ENCODE measurements around the gene NAB2. TPM values are rescaled to one million over a fixed set of nuclear protein-coding genes. Genes with fewer than 3 reads are reported as not detected.
"Not testable (repeated sequence)": the region's sequence is repeated elsewhere in the genome, so short reads cannot be mapped to it uniquely, and the experiment has no call there.

Gene NAB2
- 16.4 and 17.2 TPM in 2 replicates for total RNA-seq

DNA sequence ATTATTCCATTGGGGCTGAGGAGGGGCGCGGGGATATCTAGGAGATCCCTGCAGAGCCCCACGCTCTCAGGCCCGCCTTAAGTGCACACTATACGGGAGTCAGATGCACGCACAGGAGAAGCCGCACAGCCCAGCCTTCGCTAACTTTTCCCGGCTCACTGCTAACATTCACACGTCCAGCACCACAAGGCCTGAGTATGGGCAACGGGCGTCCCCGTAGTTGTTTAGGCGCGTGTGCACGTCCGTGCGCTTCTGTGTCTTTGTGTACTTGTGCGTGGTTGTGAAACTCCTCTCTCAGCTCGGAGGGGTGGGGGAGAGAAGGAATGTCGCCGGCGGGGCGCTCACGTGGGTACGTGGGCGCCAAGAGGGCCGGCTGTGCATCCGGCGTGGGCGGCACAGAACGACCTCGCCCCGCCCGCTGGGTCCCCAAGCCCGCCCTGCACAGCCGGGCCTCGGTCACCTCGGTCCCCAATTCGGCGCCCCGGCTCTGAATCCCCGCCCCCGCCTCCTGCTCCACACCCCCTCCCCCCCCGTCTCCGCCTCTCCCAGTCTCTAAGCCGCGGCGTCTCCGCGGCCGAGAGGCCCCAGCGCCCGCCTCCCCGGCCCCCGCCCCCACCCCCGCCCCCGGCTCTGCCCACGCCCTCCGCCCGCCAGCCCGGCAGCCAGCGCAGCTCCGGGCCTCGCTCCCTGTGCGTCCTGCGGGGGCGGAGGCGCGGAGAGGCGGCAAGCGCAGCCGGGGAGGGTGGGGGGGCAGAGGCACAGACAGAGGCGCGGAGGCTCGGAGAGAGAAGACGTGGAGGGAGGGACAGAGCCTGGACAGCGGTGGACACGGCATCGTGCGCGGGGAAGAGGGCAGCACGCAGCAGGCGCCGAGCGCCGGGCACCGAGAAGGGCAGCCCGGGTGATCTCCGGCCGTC lies at the start of gene NAB2:
NAB2 (plus strand) TSS at position 761 of the 917 bp plus-strand sequence. CDS start 158 bp downstream, outside the sequence.
- no peak for DNase-seq (ENCODE audit: extremely low read depth, low read depth, low spot score)

GRCh38 chr12:57040211-57040610 lies 48.7 kb upstream of the NAB2 start:
- DNase-seq (ENCODE audit: extremely low read depth, low read depth, low spot score): no peak

DNA sequence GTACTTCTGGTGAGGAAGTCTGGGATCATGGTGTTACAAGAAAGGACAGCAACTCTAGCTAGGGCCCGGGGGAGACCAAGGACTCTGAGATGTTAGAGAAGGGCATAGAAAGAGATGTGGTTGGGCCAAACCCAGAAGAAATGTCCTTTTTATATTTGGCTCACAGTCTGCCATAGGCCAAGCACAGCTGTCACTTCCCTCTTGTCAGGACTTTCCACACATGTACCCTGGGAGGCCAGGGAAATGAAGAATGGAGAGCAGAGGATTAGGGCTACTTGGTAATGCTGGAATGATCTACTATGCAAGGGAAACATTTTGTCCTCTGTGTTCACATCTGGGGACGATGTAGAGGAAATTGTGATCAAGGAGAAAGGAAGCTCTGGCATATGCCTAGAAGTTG lies 48.2 kb upstream of the NAB2 start:
- DNase-seq (ENCODE audit: extremely low read depth, low read depth, low spot score): no peak

- no peak for DNase-seq (ENCODE audit: extremely low read depth, low read depth, low spot score)
These were observed 46.2 kb upstream of the NAB2 start for GRCh38 chr12:57042695-57043094.

GRCh38 chr12:57044468-57044867 lies 44.4 kb upstream of the NAB2 start:
- DNase-seq (ENCODE audit: extremely low read depth, low read depth, low spot score): no peak

DNA sequence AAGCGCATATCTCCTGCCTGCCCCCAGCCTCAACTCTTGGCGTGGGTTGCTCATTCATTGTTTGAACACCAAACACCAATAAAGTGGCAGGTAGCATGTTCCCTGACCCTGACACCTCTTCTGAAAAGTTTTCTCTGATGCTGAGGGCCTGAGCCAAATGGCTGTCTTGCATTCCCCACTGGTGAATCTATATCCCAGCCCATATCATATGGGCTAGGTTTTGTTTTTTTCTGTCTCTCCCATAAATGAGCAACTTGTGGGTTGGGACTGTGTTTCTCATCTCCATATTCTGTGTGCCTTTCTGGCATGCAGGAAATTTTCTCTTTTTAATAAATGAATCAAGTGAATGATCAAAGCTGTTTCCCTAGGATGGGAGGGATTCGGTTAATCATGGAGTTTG lies 44.0 kb upstream of the NAB2 start:
- DNase-seq (ENCODE audit: extremely low read depth, low read depth, low spot score): no peak

DNA sequence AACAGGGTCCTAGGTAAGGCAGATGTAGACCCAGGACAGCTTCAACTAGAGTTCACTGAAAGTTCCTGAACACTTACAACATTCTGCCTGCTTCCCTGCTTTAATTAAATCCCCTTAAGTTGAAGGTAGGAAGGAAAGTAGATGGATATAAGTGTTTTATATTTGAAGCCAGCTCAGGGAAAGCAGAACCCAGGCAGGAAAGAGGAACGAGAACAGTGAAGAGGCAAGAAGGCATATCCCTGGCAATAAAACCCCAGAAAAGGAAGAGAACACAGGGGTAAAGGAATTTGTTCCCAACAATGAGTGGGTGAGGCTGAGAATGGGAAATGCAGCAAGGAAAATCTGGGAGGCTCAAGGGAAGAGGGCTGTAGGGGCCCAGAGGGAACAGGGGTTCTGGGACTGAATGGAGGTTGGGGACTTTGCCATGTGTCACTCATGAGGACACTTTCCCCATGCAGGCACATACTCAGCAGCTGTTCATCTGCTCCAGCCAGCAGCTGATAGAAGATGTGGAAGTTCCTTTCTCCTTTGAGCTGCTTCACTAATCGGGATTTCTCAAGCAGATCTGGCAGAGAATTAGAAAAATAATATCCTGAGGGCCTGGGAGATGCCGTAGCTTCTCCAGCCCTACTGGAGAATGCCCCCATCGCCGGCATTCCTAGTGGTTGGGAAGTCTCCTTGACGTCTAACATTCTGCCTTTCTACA lies 42.7 kb upstream of the NAB2 start:
- no peak for DNase-seq (ENCODE audit: extremely low read depth, low read depth, low spot score)

DNA sequence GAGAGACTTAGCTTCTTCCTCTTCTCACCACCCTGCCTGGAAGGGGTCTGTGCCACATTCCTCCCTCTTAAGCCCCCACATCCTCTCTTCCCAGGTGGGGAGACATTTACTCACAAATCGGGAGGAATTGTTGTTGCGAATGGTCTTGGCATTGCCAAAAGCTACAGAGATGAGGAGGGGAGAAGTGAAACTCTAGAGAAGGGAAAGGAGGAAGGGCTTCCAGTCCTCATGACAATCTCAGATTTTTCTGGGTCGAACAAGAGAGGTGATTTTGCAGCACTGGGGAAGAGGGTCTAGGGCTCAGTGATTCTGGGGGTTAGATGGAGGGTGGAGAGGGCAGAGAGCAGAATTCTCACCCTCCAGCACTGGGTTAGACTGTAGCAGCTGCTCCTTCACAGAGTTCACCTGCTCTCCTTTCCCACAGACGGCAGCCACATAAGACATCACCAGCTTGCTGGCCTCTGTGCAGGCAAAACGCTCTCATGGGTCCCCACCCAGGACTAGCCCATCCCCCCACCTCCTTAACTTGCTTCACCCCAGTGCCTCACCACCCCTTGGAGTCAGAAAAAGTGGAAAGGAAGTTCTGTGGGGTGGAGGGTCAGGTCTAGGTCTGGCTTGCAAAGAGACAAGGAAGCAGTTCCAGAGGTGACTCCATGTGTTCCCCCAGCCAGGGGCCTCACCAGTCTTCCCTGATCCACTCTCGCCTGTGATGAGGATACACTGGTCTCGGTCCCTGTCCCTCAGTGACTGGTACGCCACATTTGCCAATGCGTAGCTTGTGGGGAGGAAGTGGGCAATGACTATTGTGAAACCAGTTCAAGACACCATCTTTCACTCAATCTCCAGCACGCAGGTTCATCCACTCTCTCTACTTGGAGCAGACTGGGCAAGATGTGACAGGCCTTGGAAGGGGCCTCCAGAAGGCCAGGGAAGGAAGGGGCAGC lies 41.7 kb upstream of the NAB2 start:
- DNase-seq (ENCODE audit: extremely low read depth, low read depth, low spot score): no peak

GRCh38 chr12:57047981-57048380 lies 40.9 kb upstream of the NAB2 start:
- no peak for DNase-seq (ENCODE audit: extremely low read depth, low read depth, low spot score)

DNA sequence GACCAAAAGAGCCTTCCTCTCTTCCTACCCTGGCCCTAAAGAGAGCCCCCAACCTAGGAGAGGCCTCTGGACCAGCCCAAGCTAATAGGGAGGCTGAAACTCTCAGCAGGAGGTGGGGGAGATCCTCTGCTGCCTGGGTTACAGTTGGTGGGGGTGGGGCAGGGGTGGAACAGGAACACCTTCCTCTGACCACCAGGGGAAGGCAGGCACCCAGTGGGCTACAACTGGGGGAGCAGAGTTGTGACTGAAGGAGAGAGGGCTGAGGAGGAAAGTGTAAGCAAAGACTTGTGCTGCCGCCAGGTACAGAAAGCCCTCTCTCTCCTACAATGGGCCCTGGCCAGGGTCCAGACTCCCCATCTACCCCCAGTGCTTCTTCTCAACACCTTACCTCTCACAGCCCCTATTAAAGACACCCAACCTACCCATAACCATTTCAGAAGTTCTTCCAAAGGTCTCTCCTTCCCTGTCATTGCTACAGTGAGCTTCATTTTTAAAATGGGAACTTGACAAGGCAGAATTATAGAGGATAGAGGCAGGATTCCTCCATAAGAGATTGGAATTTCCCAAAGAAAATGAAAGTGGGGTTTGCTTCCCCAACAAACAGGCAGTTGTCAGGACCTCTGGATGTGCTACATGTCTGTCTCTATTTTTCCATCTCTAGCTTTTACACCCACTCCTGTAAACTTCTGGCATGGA lies 40.3 kb upstream of the NAB2 start:
- DNase-seq (ENCODE audit: extremely low read depth, low read depth, low spot score): no peak

DNA sequence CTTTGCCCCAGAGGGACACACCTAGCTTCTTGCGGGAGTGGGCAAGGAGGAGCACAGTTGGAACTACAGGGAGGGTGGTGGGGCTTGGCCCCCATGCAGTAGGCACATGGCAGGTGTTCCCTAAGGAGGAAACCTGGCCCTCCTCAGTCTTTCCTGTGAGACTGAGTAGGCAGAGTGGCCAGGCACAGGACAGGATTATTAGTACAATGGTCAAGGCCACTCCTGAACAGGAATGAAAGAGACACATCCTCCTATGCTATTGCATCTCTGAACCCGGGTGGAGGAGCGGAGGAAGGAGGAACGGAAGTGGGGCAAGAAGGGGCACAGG lies 39.8 kb upstream of the NAB2 start:
- no peak for DNase-seq (ENCODE audit: extremely low read depth, low read depth, low spot score)

DNA sequence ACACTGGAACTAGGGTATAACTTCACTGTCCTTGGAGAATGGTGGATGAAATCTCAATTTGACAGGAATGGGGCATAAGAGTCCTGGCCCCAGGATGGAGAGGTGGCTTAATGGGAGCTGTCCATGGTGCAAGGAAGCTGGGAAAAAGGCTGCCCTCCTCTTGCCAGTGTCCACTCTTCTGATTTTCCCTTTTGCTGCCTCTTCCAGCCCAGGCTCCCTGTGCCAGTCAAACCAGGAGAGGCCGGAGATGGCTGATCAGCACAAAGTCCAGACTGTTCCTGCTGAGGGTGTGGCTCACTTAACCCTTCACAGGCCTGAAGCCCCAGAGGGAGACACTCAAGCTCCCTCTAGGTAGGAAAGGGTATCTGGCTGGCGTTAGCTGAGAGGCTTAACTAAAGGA lies 39.0 kb upstream of the NAB2 start, which contains the start of gene MYO1A:
MYO1A (minus strand) TSS at position 240 of the 400 bp plus-strand sequence. CDS start 1,806 bp downstream, outside the sequence.
- DNase-seq (ENCODE audit: extremely low read depth, low read depth, low spot score): no peak

DNA sequence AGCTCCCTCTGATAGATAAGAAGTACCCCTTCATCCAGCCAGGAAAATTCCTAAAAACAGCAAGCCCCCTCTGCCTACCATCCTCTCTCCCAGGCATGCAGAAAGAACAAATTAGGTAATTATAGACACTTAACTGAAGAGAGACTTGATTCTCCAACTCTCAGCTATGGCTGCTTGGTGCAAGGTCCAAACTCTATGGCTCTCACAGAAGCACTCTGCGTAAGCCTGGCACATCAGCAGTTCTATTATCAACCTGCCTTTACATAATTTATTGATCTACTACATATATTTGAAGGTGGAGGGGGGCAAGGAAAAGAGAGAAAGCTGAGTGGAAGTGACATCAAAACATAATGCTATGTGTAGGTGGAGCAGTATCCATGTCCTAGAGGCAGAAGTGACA lies 37.9 kb upstream of the NAB2 start:
- no peak for DNase-seq (ENCODE audit: extremely low read depth, low read depth, low spot score)

DNA sequence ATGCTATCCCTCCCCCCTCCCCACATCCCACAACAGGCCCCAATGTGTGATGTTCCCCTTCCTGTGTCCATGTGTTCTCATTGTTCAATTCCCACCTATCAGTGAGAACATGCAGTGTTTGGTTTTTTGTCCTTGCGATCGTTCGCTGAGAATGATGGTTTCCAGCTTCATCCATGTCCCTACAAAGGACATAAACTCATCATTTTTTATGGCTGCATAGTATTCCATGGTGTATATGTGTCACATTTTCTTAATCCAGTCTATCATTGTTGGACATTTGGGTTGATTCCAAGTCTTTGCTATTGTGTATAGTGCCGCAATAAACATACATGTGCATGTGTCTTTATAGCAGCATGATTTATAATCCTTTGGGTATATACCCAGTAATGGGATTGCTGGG lies 35.8 kb upstream of the NAB2 start:
- DNase-seq (ENCODE audit: extremely low read depth, low read depth, low spot score): not testable (repeated sequence)

GRCh38 chr12:57053901-57054300 lies 35.0 kb upstream of the NAB2 start:
- DNase-seq (ENCODE audit: extremely low read depth, low read depth, low spot score): not testable (repeated sequence)

DNA sequence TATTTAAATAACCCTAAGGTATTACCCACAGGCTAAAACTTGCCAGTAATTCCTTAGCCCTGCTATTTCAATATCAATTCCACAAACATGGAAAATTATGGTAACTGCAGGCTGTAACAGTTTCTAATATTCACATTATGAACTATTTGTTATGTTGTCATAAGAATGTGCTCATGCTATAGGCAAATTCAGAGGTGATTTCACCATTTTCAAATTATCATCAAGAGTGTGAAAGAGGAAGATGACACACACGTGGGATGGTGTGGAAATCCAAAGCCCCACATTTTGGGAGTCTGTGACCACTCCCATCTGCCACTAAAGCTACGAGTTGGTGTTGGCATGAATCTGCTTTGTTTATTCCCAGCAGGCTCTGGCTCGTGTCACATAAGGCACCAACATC lies 33.1 kb upstream of the NAB2 start:
- no peak for DNase-seq (ENCODE audit: extremely low read depth, low read depth, low spot score)

DNA sequence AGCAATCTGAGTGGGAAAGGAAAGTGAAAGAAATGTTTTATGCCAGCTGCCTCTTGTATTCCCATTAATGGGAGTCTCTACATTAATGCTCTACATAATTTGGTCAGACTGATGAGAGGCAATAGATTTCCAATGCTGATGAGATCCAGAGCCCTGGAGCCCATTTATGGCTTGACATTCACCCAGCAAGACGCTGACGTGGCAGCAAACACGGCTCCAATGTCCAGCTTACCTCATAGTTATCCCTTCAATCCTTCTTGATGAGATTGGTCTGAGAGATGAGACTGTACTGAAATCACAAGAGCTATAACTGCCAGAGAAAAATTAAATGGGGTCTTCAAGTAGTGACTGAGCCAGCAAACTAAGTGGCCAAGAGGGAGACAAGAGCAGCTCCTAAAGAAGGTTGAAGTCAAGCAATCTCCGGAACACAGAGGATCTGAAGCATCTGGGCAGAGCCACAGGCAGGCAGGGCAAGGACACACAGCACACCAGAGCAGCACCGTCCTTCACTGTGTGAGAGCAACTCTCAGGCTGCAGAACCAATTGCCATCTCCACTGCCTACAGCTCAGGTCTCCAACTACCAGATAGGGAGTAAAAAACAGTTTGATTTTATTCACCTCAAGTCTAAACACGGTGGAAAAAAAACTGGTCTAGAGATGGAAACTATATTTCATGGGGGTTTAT lies 31.7 kb upstream of the NAB2 start:
- DNase-seq (ENCODE audit: extremely low read depth, low read depth, low spot score): no peak

GRCh38 chr12:57058454-57058853 lies 30.5 kb upstream of the NAB2 start:
- DNase-seq (ENCODE audit: extremely low read depth, low read depth, low spot score): no peak

DNA sequence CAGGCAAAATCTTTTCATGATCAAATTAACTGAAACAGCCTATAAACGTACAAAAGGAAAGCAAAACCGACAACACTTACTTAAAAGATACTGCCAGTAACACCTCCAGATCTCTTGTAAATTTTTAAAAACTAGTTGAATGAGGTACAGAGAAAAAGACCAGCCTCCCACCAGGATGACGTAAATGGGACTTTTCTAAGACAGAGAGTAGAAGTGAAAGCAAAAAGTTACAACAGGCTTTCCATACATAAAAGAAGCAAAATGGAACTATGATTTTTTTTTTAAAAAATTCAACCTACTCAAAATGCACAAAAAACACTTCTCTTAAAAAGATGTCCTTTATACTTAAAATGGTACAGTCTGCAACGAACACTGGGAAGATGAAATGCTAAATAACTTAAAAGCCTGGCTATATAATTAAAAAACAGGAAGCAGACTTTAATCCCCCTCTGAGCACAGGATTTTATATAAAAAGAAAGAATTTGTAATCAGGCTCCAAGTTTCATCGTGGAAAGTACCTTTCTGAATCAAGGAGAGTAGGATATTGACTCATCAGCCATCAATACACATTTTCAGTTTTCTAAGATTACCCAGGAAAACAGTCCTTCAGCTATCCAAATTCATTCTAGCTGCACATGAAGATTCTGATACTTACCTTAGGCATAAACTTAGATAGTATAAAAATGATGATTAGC lies 24.8 kb upstream of the NAB2 start:
- DNase-seq (ENCODE audit: extremely low read depth, low read depth, low spot score): no peak
